NB4 (cell line): ENCODE data around the gene MACC1.
"Not testable (repeated sequence)": the region's sequence is repeated elsewhere in the genome, so short reads cannot be mapped to it uniquely, and the experiment has no call there.

Experiments used
- DNase-seq: peaks from one replicate; pipeline ENCODE4 v3.0.0; 2010; ENCODE audit warnings: low read depth
- H3K4me3 ChIP-seq: one replicate; pipeline ENCODE4 v1.5.1; 2011; ENCODE audit warnings: mild to moderate bottlenecking, low read depth, low read length, moderate library complexity
- CTCF ChIP-seq: IDR thresholded peaks from one replicate; pipeline ENCODE4 v1.5.1; 2012; ENCODE audit warnings: low read depth, low read length
- MYC ChIP-seq: IDR thresholded peaks from 2 replicates; pipeline ENCODE4 v1.6.1; 2011; ENCODE audit warnings: low read depth, low read length
- POLR2A ChIP-seq: IDR thresholded peaks from 2 replicates; pipeline ENCODE4 v1.6.1; 2011; ENCODE audit warnings: mild to moderate bottlenecking; ENCODE audit not compliant: insufficient read length; ENCODE audit errors: extremely low read depth
- TF ChIP-seq, protein P1 (sequence below): IDR thresholded peaks from 2 replicates; pipeline ENCODE4 v1.6.1; 2011; ENCODE audit warnings: low read depth, low read length

Gene MACC1

GRCh38 chr7:20128001-20128400, 89.2 kb downstream of the MACC1 start:
- no peak for DNase-seq
- TF ChIP-seq MYC (no peak), POLR2A (no peak), CTCF (no peak)
- TF ChIP-seq, protein P1, sequence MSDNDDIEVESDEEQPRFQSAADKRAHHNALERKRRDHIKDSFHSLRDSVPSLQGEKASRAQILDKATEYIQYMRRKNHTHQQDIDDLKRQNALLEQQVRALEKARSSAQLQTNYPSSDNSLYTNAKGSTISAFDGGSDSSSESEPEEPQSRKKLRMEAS: no peak
- H3K4me3 ChIP-seq: no peak overlapping the region

GRCh38 chr7:20126060-20126459, 91.1 kb downstream of the MACC1 start:
- not testable (repeated sequence) for H3K4me3 ChIP-seq, DNase-seq

GRCh38 chr7:20124087-20124486, 93.1 kb downstream of the MACC1 start:
- not testable (repeated sequence) for H3K4me3 ChIP-seq, DNase-seq

DNA sequence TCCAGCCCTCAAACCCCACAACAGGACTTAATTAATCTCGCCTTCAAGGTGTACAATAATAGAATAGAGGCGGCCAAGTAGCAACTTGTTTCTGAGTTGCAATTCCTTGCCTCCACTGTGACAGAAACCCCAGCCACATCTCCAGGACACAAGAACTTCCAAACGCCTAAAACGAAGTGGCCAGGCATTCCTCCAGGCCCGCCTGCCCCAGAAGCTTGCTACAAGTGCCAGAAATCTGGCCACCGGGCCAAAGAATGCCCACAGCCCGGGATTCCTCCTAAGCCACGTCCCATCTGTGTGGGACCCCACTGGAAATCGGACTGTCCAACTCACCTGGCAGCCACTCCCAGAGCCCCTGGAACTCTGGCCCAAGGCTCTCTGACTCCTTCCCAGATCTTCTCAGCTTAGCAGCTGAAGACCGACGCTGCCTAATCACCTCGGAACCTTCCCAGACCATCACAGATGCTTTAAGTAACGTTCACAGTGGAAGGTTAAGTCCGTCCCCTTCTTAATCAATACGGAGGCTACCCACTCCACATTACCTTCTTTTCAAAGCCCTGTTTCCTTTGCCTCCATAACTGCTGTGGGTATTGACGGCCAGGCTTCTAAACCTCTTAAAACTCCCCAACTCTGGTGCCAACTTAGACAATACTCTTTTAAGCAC, 94.4 kb downstream of the MACC1 start:
- DNase-seq, H3K4me3 ChIP-seq: not testable (repeated sequence)

GRCh38 chr7:20122073-20122472, 95.1 kb downstream of the MACC1 start:
- TF ChIP-seq POLR2A: no peak
- TF ChIP-seq, protein P1: no peak
- TF ChIP-seq MYC: no peak
- no peak for TF ChIP-seq CTCF
- no peak for DNase-seq
- H3K4me3 ChIP-seq: no peak overlapping the region

DNA sequence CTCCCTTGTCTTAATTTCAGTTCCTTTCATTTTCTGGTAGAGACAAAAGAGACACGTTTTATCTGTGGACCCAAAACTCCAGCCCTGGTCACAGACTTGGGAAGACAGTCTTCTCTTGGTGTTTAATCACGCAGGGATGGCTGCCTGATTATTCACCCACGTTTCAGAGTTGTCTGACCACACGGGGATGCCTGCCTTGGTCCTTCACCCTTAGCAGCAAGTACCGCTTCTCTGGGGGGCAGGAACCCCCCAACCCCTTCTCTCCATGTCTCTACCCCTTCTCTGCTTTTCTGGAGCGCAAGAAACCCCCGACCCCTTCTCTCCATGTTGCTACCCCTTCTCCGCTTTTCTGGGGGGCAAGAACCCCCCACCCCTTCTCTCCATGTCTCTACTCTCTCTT, 95.8 kb downstream of the MACC1 start:
- TF ChIP-seq MYC (no peak), CTCF (no peak), POLR2A (no peak)
- TF ChIP-seq, protein P1: no peak
- H3K4me3 ChIP-seq: no peak overlapping the region
- no peak for DNase-seq

GRCh38 chr7:20120611-20121168, 96.5 kb downstream of the MACC1 start:
- not testable (repeated sequence) for DNase-seq, H3K4me3 ChIP-seq

DNA sequence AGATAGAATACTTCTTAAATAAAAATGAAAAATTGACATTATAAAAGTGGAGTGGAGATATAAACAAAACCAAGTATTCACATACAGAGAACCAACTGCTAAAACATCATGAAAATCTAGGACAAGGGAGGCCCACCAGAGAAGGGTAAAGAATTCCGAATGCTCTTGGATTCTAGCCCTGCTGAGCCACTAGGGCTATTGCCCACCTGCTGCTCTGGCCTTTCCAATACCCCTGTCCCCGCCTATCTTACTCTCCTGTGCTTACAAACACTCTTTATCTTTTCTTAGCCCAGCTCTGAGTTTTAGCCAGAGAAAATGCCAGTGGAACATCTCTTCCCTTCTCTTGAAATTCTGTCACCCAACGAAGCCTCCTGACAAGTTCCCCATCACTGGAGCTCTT, 100.3 kb downstream of the MACC1 start:
- no peak overlapping the region for H3K4me3 ChIP-seq
- no peak for DNase-seq
- TF ChIP-seq CTCF (no peak), POLR2A (no peak), MYC (no peak)
- TF ChIP-seq, protein P1: no peak
